Thymus (tissue), 11 donors: ENCODE results near the gene RASIP1. TPM values are rescaled to one million over a fixed set of nuclear protein-coding genes. Genes with fewer than 3 reads are reported as not detected.
"Not testable (repeated sequence)": the region's sequence is repeated elsewhere in the genome, so short reads cannot be mapped to it uniquely, and the experiment has no call there.

ENCODE experiments used
- DNase-seq, 9 donors: peaks; one replicate each; pipeline ENCODE4 v3.0.0-alpha.2; 2013; ENCODE audit warnings: low spot score in 9 of 9, low read depth in 6 of 9, missing footprints in 1 of 9
- H3K27ac ChIP-seq, 2 donors: one replicate each; pipeline ENCODE4 v1.5.1; 2013; ENCODE audit warnings: control low read depth in 1 of 2, low read depth in 1 of 2, low read length in 1 of 2, mild to moderate bottlenecking in 1 of 2, moderate library complexity in 1 of 2
- H3K27me3 ChIP-seq, 2 donors: one replicate each; pipeline ENCODE4 v1.5.1; 2013; ENCODE audit warnings: low read length in 1 of 2; ENCODE audit not compliant: control insufficient read depth in 2 of 2, insufficient read depth in 1 of 2
- H3K36me3 ChIP-seq, 2 donors: one replicate each; pipeline ENCODE4 v1.5.1; 2013; ENCODE audit warnings: low read length in 1 of 2, mild to moderate bottlenecking in 1 of 2, moderate library complexity in 1 of 2; ENCODE audit not compliant: control insufficient read depth in 2 of 2, insufficient read depth in 2 of 2
- H3K4me1 ChIP-seq, 2 donors: one replicate each; pipeline ENCODE4 v1.5.1; 2013; ENCODE audit warnings: low read length in 2 of 2; ENCODE audit not compliant: control insufficient read depth in 2 of 2, insufficient read depth in 2 of 2
- H3K4me3 ChIP-seq, 2 donors: one replicate each; pipeline ENCODE4 v1.5.1; 2013; ENCODE audit warnings: low read length in 2 of 2, control low read depth in 1 of 2, mild to moderate bottlenecking in 1 of 2
- H3K9me3 ChIP-seq, 2 donors: one replicate each; pipeline ENCODE4 v1.5.1; 2013; ENCODE audit warnings: low read length in 1 of 2, mild to moderate bottlenecking in 1 of 2; ENCODE audit not compliant: control insufficient read depth in 2 of 2, insufficient read depth in 1 of 2
- WGBS: extraction: QIAGEN DNeasy Blood & Tissue Kit; methylation state at CpG from one replicate; pipeline ENCODE4 v1.1.7; 2013; 5-methylcytosine and 5-hydroxymethylcytosine counted together
- polyA plus RNA-seq: library from polyadenylated mRNA; stranded (reverse); fragments of 200-250 nt; gene quantifications from one replicate; pipeline ENCODE4 v1.2.3, GENCODE V29; 2013
- total RNA-seq: library from RNA; stranded (reverse); fragments of 120-200 nt; gene quantifications from one replicate; pipeline ENCODE4 v1.2.4, GENCODE V29; 2013
- donor health status: healthy.

Gene RASIP1
- total and polyA plus RNA-seq, 2 donors, result 3.3 to 15.6 TPM

- Histone ChIP-seq H3K4me3 (no peak overlapping the region), H3K27me3 (no peaks in the 10 kb centered on the region), H3K9me3 (no peaks in the 10 kb centered on the region), H3K36me3 (no peaks in the 10 kb centered on the region), H3K4me1 (peaks cover 11 to 35% of the 10 kb centered on the region in 2 donors), H3K27ac (no peak overlapping the region)
- no peak for DNase-seq
- WGBS, result 93% methylated on average over 15 of the region's 15 CpGs
Observed at GRCh38 chr19:48718711-48719231, 21.6 kb downstream of the RASIP1 start.

GRCh38 chr19:48718106-48718505 lies 22.3 kb downstream of the RASIP1 start:
- H3K27ac ChIP-seq, H3K9me3 ChIP-seq, DNase-seq, H3K36me3 ChIP-seq, H3K4me3 ChIP-seq, H3K27me3 ChIP-seq: not testable (repeated sequence)
- 96% methylated on average over 13 of the region's 13 CpGs for WGBS
- H3K4me1 ChIP-seq, result peaks cover 13 to 40% of the 10 kb centered on the region in 2 donors

DNA sequence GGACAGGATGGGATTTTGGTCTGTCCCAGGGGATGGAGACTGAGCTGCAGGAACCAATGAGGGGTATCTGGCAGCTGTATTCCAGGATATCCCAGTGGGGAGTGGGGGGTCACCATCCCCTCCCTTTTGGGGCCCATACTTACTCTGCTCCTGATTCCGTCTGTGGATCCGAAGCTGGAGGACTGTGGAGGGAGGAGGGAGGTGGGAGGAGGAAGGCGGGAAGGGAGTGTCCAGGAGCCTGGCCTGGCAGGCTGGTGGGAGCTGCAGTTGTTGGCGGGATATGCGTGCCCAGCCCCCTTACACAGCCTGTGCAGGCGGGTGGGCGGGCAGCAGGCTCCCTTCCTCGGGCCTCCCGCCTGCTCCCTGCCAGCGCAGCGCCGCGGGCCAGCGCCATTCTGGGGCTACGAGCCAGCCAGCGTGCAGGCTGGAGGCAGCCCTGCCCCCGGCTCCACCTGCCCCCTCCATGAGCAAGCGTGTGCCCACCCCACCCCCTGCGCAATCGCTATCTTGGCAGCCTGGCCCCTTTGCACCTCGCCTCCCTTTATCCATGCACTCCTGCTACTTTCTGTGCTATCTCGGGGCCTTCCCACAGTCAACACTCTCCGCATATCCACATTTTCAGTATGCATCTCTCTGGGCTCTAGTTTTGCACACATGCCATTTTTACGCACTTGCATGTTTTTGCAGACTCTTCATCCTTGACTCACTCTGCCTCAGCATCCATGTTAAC lies 23.7 kb downstream of the RASIP1 start:
- H3K4me3 ChIP-seq, result no peak overlapping the region
- H3K4me1 ChIP-seq, result peaks cover 18 to 45% of the 10 kb centered on the region in 2 donors
- H3K27me3 ChIP-seq, result peaks cover 0 to 7% of the 10 kb centered on the region in 2 donors
- no peaks in the 10 kb centered on the region for H3K36me3 ChIP-seq
- H3K27ac ChIP-seq, result no peak overlapping the region
- 74% methylated on average over 24 of the region's 24 CpGs for WGBS
- DNase-seq, result no peak
- no peaks in the 10 kb centered on the region for H3K9me3 ChIP-seq

- H3K36me3 ChIP-seq, result no peaks in the 10 kb centered on the region
- no peak overlapping the region for H3K27ac ChIP-seq
- no peaks in the 10 kb centered on the region for H3K9me3 ChIP-seq
- no peak overlapping the region for H3K4me3 ChIP-seq
- 95% methylated on average over 19 of the region's 19 CpGs for WGBS
- peaks cover 15 to 40% of the 10 kb centered on the region in 2 donors for H3K4me1 ChIP-seq
- peaks cover 0 to 7% of the 10 kb centered on the region in 2 donors for H3K27me3 ChIP-seq
- DNase-seq, result no peak
Observed at GRCh38 chr19:48715681-48716171, 24.7 kb downstream of the RASIP1 start.

DNA sequence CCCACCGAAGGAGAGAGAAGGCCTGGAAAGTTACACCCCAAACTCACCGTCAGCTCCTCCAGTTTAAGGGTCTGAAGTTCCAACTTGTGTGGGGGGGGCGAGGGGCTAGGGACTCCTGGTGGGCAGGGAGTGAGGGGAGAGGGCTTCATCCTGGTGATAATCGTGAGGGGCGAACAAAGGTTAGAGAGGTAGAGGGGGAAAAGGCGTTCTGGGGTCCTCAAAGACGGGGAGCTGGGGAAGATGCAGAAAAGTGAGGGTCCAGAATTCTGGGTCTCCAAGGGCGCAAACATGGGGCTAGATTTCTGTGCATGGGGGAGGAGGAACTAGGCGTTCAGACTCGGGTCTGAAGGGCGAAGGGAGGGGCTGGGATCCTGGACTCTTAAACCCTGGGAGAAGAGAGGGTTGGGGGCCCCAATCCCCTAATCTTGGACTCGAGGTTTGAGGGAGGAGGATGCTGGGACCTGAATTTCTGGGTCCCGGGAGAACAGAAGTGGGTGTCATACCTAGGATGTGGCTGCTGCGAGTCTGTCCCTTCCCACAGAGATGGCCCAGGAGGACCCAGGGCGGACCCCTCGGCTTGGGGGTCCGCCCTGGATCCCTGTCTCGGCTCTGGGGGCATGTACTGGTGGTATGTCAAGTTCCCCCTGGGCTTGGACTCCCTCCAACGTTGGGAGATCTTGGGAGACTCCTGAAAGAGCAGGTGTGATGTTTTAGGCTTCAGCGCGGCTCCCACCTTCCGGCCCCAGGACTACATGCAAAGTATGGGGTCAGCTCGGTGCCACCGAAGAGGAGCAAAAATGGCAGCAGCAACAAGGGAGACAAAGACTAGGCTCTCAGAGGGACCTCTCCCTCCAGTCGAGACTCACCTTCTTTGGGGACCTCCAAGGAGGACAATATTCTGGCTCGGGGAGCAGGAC lies 25.4 kb downstream of the RASIP1 start:
- Histone ChIP-seq H3K27me3 (peaks cover 0 to 7% of the 10 kb centered on the region in 2 donors), H3K27ac (peak overlapping the region; percentile 10 to 68), H3K36me3 (no peaks in the 10 kb centered on the region), H3K4me3 (peak overlapping the region; percentile 56 to 60), H3K9me3 (no peaks in the 10 kb centered on the region), H3K4me1 (peaks cover 15 to 34% of the 10 kb centered on the region in 2 donors)
- DNase-seq, result no peak
- WGBS, result 73% methylated on average over 26 of the region's 26 CpGs

- under 1% methylated on average over 67 of the region's 67 CpGs for WGBS
- H3K27me3 ChIP-seq, result peaks cover 0 to 7% of the 10 kb centered on the region in 2 donors
- H3K4me3 ChIP-seq, result peak overlapping the region; percentile 60 to 62
- peak; percentile 88 to 99 (median 97) for DNase-seq
- H3K36me3 ChIP-seq, result no peaks in the 10 kb centered on the region
- no peaks in the 10 kb centered on the region for H3K9me3 ChIP-seq
- peaks cover 15 to 28% of the 10 kb centered on the region in 2 donors for H3K4me1 ChIP-seq
- H3K27ac ChIP-seq, result peak overlapping the region; percentile 53 to 68
Observed at GRCh38 chr19:48713864-48714755, 26.3 kb downstream of the RASIP1 start.

- WGBS, result 12% methylated on average over 25 of the region's 25 CpGs
- Histone ChIP-seq H3K36me3 (no peaks in the 10 kb centered on the region), H3K4me3 (peak overlapping the region; percentile 60 to 62), H3K9me3 (no peaks in the 10 kb centered on the region), H3K27me3 (peaks cover 0 to 7% of the 10 kb centered on the region in 2 donors), H3K27ac (no peak overlapping the region), H3K4me1 (peaks cover 15 to 28% of the 10 kb centered on the region in 2 donors)
- peak in 1 of 9 donors; percentile 39 for DNase-seq
Observed at GRCh38 chr19:48713041-48713863, 27.2 kb downstream of the RASIP1 start.
